ENCODE measurements around the gene C3AR1.
"Not testable (repeated sequence)": the region's sequence is repeated elsewhere in the genome, so short reads cannot be mapped to it uniquely, and the experiment has no call there.

C3AR1 gene

DNA sequence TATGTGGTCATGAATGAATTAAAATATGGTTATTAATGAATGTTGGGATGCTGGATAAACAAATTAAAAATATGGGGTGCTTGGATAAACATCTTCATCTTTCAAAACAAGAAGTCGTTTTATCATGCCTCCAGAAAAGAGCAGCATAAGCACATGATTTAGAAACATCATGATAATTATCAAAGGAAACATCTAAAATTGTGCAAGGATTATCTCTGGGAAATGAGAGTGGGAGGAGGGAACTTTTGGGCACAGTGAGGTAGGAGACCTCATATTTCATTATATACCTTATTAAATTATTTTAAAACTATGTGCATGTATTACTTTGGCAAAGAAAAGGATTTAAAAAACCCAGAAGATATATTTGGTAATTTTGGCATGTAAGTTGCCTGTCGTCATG, 8.9 kb downstream of the C3AR1 start:
- DNase-seq (ENCODE audit: low spot score): no peak

- DNase-seq (ENCODE audit: low spot score): no peak
Observed at GRCh38 chr12:8054816-8055215, 11.3 kb downstream of the C3AR1 start.

DNA sequence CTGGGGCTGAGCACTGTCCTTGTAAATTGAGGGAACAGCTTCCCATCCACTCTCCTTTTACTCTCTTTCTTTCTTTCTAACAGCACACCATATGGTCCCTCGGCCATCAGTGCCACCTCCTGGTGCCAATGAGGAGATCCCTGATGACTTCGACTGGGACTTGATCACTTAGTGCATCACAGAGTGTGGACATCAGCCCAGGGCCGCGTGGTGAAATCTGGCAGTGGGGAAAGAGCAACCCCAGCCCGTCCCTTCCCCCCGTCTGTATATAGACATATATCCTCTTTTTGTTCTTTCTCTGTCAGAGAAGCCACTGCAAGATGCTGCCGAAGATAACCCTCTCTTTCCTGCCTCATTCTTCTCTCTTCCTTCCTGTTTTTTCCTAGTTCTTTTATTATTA, 13.5 kb downstream of the C3AR1 start:
- no peak for DNase-seq (ENCODE audit: low spot score)

GRCh38 chr12:8050600-8051250, 15.4 kb downstream of the C3AR1 start:
- no peak for DNase-seq (ENCODE audit: low spot score)

GRCh38 chr12:8048906-8049305, 17.3 kb downstream of the C3AR1 start:
- DNase-seq (ENCODE audit: low spot score): no peak

GRCh38 chr12:8047842-8048241, 18.3 kb downstream of the C3AR1 start:
- DNase-seq (ENCODE audit: low spot score): no peak

DNA sequence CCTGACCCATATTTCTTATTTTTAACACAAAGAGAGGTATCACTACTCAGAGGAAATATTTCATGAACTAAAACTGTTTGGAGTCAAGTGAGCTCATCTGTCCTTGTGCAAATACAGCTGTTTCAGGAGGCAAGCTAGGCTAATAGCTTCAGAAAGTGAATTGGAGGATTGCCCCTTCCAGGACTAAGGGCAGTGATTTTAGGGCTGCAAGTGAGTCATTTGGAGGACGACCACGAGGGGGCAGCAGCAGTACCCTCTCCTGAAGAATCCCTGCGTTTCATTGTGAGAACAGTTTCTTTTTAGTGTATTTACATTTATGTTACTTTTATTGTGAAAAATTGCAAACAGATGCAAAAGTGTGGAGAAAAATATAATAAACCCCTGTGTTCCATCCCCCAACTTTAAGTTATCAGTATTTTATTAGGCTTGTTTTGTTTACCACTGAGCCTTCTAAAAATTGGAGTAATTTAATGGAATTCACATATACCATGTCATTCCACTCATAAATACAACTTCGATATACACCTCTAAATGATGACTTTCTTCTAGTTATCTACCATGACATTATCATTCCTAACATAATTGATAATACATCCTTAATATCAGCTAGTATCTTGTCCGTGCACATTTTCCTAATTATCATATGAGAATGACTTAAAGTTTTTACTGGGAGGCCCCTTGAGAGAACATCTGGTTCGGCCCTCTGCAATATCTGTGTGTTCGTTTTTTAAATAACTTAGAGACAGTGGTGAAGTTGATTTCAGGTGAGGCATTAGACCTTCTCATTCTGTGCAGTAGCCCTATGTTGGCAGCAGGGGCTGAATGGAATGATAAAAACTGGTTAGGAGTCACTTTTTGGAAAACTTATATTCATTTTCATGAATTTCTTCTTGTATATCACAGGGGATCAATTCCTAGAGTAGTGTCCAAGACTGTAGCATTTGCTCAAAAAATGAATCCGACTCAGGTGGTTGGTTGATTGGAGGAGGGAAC, 19.9 kb downstream of the C3AR1 start:
- peak; percentile 69 for DNase-seq (ENCODE audit: low spot score)

DNA sequence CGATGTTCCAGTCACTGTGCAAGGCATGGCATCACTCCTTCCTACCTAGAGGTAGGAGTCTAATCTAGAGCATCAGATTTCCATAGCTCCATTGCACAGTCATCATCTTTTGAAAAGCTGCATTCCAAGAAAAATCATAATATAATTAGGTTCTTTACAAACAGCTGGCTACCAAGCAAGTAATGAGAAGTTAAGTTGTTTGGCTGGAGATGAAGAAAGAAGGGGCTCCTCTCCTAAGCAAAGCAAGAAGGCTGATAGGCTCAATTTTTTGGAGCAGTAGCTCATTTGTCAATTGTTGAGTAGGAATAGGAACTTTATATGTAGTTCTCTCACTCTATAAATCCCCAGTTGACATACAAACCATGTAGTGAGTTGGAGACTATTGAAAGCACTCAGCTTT, 25.4 kb downstream of the C3AR1 start:
- no peak for DNase-seq (ENCODE audit: low spot score)

DNA sequence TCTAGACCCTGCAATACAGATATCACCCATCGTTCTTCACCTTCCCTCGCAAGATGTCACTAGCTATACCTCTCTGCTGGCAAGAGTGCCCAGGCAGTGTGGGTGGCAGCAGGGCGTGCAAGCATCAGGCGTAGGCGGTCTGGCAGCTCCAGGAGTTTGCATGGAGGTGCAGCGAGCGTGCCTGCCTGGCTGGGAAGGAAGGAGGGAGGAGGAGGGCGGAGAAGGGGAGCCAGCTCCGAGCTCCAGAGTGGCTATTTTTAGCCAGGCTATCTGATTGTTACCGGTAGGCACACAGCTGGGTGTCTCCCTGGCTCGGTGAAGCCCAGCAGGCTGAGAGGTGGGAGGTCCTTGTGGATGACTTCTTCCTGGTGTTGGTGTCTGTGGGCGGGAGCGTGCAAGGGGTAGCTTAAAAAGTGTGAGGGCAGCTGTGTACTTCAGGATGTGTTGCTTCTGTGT, 27.5 kb downstream of the C3AR1 start:
- DNase-seq (ENCODE audit: low spot score): peak; percentile 55

GRCh38 chr12:8037947-8038346, 28.2 kb downstream of the C3AR1 start:
- no peak for DNase-seq (ENCODE audit: low spot score)

GRCh38 chr12:8037046-8037663, 29.0 kb downstream of the C3AR1 start:
- no peak for DNase-seq (ENCODE audit: low spot score)

DNA sequence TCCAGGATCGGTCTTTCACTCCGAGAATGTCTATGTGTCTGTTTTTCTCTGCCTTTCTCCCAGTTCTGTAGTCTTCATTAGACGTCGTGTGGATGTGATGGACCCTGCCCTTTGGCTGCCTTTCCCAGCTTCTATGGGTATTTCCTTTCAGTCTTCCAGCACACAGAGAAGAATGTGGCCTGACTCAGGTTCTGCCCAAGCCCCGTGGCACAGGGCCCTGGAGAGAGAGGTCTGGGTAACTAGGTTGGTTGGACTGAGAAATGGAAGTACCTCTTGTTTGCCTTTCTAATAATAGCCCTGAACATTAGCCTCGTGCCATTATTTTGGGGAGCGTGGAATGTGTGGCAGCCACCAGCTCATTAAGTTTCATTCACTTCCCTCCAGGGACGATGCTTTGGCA, 29.8 kb downstream of the C3AR1 start:
- DNase-seq (ENCODE audit: low spot score): no peak

GRCh38 chr12:8035440-8036010, 30.6 kb downstream of the C3AR1 start:
- DNase-seq (ENCODE audit: low spot score): no peak

DNA sequence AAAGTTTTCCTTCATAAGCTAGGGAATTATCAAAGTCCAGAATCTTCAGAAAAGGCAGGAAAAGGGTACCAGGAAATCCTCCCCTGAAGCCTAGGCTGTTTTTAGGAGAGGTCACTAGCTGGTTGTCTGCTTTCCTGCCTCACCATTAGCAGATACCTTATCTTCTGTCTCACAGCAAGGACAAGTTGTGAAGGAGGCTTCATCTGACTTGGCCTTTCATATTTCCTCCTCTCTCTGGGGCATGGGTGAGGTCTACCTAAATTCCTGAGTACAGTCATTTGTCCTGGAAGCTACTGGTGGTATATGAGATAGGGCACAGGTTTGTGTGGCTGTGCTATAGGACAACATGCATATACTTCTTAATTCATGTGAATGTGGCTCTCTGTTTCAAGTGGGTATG, 31.4 kb downstream of the C3AR1 start:
- DNase-seq (ENCODE audit: low spot score): no peak

- DNase-seq (ENCODE audit: low spot score): peak; percentile 60
Observed at GRCh38 chr12:8033153-8034044, 32.8 kb downstream of the C3AR1 start.

DNA sequence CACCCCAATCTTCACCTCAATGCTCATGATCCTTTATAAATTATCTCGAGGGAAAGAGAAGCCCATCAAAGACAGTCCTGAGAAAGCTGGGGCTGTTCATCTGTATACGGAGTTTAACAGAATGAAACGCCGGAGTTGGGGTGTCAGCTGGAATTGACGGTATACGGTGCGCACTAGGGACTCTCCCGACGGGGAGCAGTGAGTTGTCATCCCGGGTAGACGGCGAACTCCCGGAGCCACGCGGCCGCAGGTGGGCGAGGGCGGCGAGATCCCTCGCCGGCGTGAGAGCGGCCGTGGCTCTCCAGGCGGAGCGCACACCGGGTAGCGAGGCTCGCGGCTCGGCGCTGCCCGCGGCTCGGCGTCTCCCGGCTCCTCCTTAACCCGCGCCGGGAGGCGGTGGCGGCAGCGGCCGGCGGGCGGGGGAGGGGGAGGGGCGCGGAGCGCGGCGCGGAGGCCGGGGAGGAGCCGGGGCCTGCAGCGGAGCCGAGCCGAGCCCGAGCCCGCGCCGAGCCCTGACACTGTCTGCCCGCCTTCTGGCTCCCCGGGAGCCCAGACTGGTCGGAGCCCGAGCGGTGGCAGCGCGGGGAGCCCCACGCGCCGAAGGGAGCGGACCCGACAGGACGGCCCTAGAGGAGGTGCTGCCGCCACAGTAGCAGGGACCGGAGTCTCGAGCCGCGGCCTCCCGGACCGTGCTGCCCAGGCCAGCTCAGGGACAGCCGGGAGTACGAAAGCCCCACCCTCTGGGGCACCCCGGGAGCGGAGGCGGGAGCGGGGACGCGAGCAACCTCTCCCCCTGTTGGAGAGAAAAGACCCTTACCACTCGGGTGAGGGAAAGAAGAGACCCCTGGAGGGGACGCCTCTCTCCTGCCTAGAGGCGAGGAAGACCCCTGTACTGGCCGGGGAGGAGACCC, 33.7 kb downstream of the C3AR1 start, which contains the start of gene FOXJ2:
Gene FOXJ2, plus strand, starts transcription at position 475 of the 911 bp plus-strand sequence. CDS start 7,117 bp downstream, outside the sequence.
- DNase-seq (ENCODE audit: low spot score): peak; percentile 52

- no peak for DNase-seq (ENCODE audit: low spot score)
Observed at GRCh38 chr12:8031872-8032241, 34.3 kb downstream of the C3AR1 start.

GRCh38 chr12:8031017-8031416, 35.1 kb downstream of the C3AR1 start:
- DNase-seq (ENCODE audit: low spot score): not testable (repeated sequence)

DNA sequence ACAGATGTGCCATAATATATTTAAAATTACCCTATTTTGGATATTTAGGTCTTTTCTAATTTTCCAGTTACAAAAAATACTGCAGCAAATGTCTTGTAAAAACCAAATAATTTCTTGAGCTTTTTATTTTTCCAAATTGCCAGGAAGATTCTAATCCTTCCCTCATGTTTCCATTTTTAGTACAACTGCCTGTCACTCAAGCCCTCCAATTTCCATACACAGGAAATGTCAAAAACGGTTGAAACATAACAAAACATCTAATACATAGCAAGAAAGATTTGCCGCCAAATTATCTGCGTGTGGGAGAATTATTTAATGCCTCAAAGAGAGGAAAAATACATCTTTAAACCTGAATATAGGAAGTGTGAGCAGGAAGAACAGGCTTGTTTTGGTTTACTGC, 36.0 kb downstream of the C3AR1 start:
- DNase-seq (ENCODE audit: low spot score): no peak

DNA sequence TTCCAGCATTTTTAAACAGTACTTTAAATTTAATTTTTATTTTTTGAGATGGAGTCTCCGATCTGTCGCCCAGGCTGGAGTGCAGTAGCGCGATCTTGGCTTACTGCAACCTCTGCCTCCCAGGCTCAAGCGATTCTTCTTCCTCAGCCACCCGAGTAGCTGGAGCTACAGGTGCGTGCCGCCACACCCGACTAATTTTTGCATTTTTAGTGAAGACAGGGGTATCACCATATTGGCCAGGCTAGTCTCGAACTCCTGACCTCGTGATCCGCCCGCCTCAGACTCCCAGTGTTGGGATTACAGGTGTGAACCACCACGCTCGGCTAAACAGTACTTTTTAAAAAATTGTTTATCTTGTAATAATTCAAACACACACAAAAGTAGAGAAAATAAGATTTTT, 37.9 kb downstream of the C3AR1 start:
- DNase-seq (ENCODE audit: low spot score): no peak
